SK-N-SH treated with all-trans-retinoic acid at 6 μM for 48 hours (cell line): ENCODE results near the gene IL17RA.

Experiments
- RARB ChIP-seq: fragments of 250-450 bp; sonication (Bioruptor Pico); IDR thresholded peaks from 2 replicates; pipeline ENCODE4 v1.8.0; 2021; ENCODE audit warnings: mild to moderate bottlenecking, moderate library complexity
- ZC3H10 ChIP-seq: fragments of 250-450 bp; sonication (Bioruptor Pico); IDR thresholded peaks from 2 replicates; pipeline ENCODE4 v1.5.1; 2021; ENCODE audit warnings: mild to moderate bottlenecking, moderate library complexity
- TF ChIP-seq, protein P1 (sequence below): fragments of 250-450 bp; sonication (Bioruptor Pico); IDR thresholded peaks from 2 replicates; pipeline ENCODE4 v1.8.0; 2020; ENCODE audit warnings: mild to moderate bottlenecking, moderate library complexity, borderline replicate concordance
- TF ChIP-seq, protein P2 (sequence below): fragments of 250-450 bp; sonication (Bioruptor Pico); IDR thresholded peaks from 2 replicates; pipeline ENCODE4 v1.8.0; 2021; ENCODE audit warnings: low read depth, mild to moderate bottlenecking, moderate library complexity, borderline replicate concordance

DNA sequence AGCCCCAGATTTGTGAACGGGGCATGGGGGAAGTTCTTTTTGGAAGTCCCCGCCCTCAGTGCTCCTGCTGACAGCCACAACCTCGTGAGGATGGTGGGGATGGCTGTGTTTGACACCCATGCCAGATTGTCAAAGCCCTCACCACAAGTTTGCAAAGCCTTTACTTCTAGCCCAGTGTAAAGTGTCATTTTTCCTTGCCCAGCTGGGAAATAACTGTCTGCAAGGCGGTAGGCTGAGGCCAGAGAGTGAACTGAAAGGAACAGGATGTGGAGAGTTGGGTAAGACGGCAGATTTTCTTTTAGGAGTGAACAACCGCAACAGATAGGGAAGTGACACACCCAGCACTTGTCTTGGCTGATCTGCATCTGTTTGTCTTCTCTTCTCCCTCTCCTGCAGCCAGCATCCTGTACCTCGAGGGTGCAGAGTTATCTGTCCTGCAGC lies 13.6 kb downstream of the IL17RA start:
- TF ChIP-seq, protein P1, sequence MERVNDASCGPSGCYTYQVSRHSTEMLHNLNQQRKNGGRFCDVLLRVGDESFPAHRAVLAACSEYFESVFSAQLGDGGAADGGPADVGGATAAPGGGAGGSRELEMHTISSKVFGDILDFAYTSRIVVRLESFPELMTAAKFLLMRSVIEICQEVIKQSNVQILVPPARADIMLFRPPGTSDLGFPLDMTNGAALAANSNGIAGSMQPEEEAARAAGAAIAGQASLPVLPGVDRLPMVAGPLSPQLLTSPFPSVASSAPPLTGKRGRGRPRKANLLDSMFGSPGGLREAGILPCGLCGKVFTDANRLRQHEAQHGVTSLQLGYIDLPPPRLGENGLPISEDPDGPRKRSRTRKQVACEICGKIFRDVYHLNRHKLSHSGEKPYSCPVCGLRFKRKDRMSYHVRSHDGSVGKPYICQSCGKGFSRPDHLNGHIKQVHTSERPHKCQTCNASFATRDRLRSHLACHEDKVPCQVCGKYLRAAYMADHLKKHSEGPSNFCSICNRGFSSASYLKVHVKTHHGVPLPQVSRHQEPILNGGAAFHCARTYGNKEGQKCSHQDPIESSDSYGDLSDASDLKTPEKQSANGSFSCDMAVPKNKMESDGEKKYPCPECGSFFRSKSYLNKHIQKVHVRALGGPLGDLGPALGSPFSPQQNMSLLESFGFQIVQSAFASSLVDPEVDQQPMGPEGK (CRISPR knock-in tag): no peak
- TF ChIP-seq RARB (CRISPR knock-in tag): no peak
- TF ChIP-seq ZC3H10 (CRISPR knock-in tag): no peak
- TF ChIP-seq, protein P2, sequence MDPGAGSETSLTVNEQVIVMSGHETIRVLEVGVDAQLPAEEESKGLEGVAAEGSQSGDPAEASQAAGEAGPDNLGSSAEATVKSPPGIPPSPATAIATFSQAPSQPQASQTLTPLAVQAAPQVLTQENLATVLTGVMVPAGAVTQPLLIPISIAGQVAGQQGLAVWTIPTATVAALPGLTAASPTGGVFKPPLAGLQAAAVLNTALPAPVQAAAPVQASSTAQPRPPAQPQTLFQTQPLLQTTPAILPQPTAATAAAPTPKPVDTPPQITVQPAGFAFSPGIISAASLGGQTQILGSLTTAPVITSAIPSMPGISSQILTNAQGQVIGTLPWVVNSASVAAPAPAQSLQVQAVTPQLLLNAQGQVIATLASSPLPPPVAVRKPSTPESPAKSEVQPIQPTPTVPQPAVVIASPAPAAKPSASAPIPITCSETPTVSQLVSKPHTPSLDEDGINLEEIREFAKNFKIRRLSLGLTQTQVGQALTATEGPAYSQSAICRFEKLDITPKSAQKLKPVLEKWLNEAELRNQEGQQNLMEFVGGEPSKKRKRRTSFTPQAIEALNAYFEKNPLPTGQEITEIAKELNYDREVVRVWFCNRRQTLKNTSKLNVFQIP (CRISPR knock-in tag): no peak
